WTC11 (cell line): Measurements from ENCODE around the gene NPY2R.

Source experiments
- ATF3 ChIP-seq: sonication (generic); formaldehyde crosslinking; conservative IDR thresholded peaks from 2 replicates; pipeline ENCODE4 v1.8.1; 2022; ENCODE audit warnings: mild to moderate bottlenecking, missing genetic modification reagents
- CREM ChIP-seq: sonication (generic); formaldehyde crosslinking; IDR thresholded peaks from 2 replicates; pipeline ENCODE4 v1.8.1; 2022; ENCODE audit warnings: mild to moderate bottlenecking, missing genetic modification reagents, moderate library complexity
- EMX1 ChIP-seq: fragments of 250-450 bp; sonication (Bioruptor Pico); IDR thresholded peaks from 2 replicates; pipeline ENCODE4 v1.8.0; 2021; ENCODE audit warnings: mild to moderate bottlenecking
- FOXK1 ChIP-seq: sonication (generic); formaldehyde crosslinking; IDR thresholded peaks from 2 replicates; pipeline ENCODE4 v1.8.0; 2022; ENCODE audit warnings: mild to moderate bottlenecking, moderate library complexity, missing genetic modification reagents
- FOXP1 ChIP-seq: sonication (generic); formaldehyde crosslinking; IDR thresholded peaks from 2 replicates; pipeline ENCODE4 v1.8.0; 2022; ENCODE audit warnings: missing genetic modification reagents, mild to moderate bottlenecking, moderate library complexity, borderline replicate concordance
- NFE2L1 ChIP-seq: sonication (generic); formaldehyde crosslinking; IDR thresholded peaks from 2 replicates; pipeline ENCODE4 v1.8.1; 2023; ENCODE audit warnings: missing genetic modification reagents
- ZNF121 ChIP-seq: sonication (generic); formaldehyde crosslinking; IDR thresholded peaks from 2 replicates; pipeline ENCODE4 v1.8.0; 2023; ENCODE audit warnings: missing genetic modification reagents
- ZNF317 ChIP-seq: sonication (generic); formaldehyde crosslinking; IDR thresholded peaks from 2 replicates; pipeline ENCODE4 v1.8.1; 2023; ENCODE audit warnings: low read depth, mild to moderate bottlenecking, moderate library complexity, missing genetic modification reagents, borderline replicate concordance
- TF ChIP-seq, protein P1 (sequence below): fragments of 200-600 bp; IDR thresholded peaks from 2 replicates; pipeline ENCODE4 v1.8.0; 2022; ENCODE audit warnings: antibody characterized with exemption
- TF ChIP-seq, protein P2 (sequence below): sonication (generic); formaldehyde crosslinking; IDR thresholded peaks from 2 replicates; pipeline ENCODE4 v1.8.0; 2022; ENCODE audit warnings: missing genetic modification reagents

DNA sequence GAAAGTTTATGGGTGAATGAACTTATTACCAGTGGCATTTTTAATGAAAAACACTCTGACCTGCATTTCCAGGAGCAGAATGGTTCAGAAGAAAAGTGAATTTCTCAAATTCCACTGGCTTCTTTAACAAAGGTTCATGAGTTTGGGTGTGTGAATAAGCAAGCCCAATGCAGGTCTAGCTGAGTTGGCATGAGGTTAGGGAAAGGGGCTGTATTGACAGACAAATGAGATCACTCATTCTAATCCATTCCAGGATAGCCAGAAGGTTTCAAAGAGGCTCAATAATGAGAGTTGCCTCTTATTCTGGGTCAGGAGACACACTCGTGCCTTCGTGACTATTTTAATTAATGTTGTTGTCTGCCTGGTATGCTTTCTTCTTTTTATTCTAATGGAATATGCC, 43.7 kb upstream of the NPY2R start:
- TF ChIP-seq, protein P1, sequence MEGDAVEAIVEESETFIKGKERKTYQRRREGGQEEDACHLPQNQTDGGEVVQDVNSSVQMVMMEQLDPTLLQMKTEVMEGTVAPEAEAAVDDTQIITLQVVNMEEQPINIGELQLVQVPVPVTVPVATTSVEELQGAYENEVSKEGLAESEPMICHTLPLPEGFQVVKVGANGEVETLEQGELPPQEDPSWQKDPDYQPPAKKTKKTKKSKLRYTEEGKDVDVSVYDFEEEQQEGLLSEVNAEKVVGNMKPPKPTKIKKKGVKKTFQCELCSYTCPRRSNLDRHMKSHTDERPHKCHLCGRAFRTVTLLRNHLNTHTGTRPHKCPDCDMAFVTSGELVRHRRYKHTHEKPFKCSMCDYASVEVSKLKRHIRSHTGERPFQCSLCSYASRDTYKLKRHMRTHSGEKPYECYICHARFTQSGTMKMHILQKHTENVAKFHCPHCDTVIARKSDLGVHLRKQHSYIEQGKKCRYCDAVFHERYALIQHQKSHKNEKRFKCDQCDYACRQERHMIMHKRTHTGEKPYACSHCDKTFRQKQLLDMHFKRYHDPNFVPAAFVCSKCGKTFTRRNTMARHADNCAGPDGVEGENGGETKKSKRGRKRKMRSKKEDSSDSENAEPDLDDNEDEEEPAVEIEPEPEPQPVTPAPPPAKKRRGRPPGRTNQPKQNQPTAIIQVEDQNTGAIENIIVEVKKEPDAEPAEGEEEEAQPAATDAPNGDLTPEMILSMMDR: no peak
- TF ChIP-seq ZNF121: no peak
- no peak for TF ChIP-seq ATF3
- no peak for TF ChIP-seq CREM
- TF ChIP-seq EMX1 (CRISPR knock-in tag): no peak
- no peak for TF ChIP-seq FOXK1 (CRISPR knock-in tag)
- no peak for TF ChIP-seq NFE2L1 (CRISPR knock-in tag)
- no peak for TF ChIP-seq ZNF317 (CRISPR knock-in tag)
- TF ChIP-seq, protein P2, sequence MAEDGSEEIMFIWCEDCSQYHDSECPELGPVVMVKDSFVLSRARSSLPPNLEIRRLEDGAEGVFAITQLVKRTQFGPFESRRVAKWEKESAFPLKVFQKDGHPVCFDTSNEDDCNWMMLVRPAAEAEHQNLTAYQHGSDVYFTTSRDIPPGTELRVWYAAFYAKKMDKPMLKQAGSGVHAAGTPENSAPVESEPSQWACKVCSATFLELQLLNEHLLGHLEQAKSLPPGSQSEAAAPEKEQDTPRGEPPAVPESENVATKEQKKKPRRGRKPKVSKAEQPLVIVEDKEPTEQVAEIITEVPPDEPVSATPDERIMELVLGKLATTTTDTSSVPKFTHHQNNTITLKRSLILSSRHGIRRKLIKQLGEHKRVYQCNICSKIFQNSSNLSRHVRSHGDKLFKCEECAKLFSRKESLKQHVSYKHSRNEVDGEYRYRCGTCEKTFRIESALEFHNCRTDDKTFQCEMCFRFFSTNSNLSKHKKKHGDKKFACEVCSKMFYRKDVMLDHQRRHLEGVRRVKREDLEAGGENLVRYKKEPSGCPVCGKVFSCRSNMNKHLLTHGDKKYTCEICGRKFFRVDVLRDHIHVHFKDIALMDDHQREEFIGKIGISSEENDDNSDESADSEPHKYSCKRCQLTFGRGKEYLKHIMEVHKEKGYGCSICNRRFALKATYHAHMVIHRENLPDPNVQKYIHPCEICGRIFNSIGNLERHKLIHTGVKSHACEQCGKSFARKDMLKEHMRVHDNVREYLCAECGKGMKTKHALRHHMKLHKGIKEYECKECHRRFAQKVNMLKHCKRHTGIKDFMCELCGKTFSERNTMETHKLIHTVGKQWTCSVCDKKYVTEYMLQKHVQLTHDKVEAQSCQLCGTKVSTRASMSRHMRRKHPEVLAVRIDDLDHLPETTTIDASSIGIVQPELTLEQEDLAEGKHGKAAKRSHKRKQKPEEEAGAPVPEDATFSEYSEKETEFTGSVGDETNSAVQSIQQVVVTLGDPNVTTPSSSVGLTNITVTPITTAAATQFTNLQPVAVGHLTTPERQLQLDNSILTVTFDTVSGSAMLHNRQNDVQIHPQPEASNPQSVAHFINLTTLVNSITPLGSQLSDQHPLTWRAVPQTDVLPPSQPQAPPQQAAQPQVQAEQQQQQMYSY: no peak
- no peak for TF ChIP-seq FOXP1
